Measurements from ENCODE around the gene BIVM.
A peak's percentile ranks its signal among the peaks of the same experiment; 100 is the strongest.
"Not testable (repeated sequence)": the region's sequence is repeated elsewhere in the genome, so short reads cannot be mapped to it uniquely, and the experiment has no call there.

Gene BIVM

GRCh38 chr13:102798581-102799425 lies at the start of gene BIVM, which contains the start of gene POGLUT2:
Gene BIVM, plus strand, starts transcription at chr13:102799119. Its CDS starts 8,149 bp downstream, at chr13:102807268.
Gene POGLUT2, minus strand, starts transcription at chr13:102798976. Its CDS starts 306 bp downstream, at chr13:102798670.
- peak; percentile 91 to 92 for DNase-seq

GRCh38 chr13:102751886-102752285 lies 47.0 kb upstream of the BIVM start:
- DNase-seq, result no peak

DNA sequence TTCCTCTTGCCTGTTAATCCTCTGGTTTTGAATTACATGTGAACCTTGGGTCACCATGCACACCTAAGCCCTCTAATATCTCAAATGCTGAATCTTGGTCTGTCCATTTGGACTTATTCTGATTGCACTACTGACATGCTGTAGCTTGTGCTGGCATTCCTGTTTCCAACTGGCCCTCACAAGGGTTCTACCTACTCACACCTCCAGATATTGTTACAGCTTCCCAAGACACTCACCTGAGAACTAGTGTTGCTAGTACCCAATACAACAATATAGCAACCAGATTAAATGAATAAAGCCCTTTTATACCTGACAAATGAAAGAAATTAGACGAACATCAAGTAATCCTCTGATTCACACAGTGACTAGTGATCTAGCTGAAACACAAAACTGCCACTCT lies 41.9 kb upstream of the BIVM start:
- DNase-seq, result no peak

GRCh38 chr13:102758842-102759241 lies 40.1 kb upstream of the BIVM start:
- no peak for DNase-seq

DNA sequence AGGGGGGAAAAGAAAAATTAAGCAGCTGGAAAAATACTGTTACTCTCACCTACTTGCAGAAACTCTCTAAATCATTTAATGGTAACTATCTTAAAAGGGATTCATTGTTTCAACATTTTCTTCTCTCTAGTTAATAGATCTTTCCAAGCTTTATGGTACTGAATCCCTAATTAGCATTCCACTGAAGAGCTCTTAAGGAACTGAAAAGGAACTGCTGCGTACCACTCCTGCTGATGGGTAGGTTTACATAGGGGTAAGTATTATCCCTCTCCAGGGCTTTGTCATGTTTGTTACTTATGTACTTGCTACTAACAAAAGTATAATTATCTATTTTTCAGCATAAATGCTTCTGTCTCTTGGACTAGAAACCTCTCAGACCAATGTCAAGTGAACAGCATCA lies 37.8 kb upstream of the BIVM start:
- no peak for DNase-seq

- DNase-seq, result no peak
These were observed 35.2 kb upstream of the BIVM start for GRCh38 chr13:102763741-102764140.

DNA sequence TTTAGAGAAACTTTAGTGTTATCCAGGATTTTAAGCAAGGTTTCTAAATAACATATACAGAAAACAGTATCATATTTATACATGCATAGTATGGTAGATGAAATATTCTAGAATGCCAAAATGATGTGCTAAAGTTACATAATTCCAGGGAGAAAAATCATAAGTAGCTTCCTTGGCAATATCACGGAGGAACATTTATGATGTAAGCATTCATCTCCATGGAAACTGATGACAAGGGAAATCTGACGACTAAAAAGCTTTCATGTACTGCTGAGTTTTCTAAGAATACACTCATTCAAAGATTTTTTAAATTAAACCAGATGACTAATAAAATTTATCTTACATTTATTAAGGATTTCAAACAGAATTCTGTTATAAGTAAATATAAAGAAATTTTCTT lies 30.0 kb upstream of the BIVM start:
- no peak for DNase-seq

- DNase-seq, result no peak
These were observed 29.2 kb upstream of the BIVM start for GRCh38 chr13:102769679-102770078.

DNA sequence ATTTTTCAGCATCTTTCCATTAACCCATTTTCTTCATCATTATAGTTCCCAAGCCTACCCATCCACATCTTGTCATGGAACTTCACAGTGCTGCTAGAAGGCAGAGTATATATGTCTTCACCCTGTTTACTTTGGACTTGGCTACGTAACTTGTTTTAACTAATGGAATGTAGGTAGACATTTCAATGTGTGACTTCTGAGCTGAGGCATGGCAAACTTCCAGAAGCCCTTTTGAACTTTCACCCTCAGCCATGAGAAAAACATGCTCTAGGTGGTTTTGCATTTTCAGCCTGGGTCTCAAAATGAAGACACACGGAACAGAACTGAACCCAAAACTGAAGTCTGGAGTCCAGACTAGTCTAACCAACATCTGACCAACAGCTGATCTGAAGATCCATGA lies 28.5 kb upstream of the BIVM start:
- no peak for DNase-seq

DNA sequence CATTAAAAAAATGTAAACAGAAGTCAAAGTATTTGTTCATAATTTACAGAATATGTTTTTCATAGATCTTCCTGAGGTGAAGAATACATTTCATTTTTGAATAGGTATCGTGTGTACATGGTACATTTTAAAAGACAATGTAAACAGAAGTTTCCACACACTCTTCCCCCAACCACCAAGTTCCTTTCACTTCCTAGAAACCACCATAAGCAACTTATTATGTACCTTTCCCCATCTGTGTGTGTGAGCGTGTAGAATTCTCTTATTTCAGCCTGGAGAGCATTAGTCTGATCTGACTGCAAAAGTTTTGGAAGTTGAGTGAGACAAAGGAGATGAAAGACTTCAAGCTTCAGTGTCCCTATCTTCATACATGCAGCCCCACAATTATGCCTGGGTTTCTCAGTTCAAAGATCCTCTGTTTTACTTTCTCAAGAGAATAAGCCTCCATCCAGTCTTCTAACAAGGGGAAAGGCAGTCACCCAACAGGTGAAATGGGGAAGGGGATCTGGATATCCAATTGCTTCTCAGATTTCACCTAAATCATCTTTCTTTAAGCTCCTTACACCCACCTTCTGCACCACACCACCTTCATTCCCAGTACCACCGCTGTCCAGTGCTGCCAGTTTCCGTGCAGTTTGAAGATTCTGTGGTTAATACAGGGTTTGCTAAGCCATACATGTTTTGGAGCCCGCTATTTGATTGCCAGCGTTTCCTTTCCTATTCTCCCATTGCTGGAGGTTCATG lies 27.4 kb upstream of the BIVM start:
- peak; percentile 15 for DNase-seq

DNA sequence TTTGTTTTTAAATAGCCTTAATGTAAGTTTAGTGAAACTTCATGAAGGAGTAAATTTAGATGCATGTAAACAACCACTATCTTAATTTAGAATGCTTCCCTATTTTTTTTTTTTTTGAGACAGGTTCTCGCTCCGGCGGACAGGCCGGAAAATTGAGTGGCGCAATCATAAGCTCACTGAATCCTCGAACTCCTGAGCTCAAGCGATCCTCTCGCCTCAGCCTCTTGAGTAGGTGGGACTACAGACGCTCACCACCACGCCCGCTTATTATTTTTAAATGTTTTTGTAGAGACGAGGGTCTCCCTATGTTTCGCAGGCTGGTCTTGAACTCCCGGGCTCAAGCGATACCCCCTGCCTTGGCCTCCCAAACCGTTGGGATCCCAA lies 26.9 kb upstream of the BIVM start:
- DNase-seq, result no peak

GRCh38 chr13:102773441-102774213 lies 25.3 kb upstream of the BIVM start, which contains the start of gene TEX30:
Gene TEX30, minus strand, starts transcription at chr13:102773786. Its CDS starts 3,760 bp downstream, at chr13:102770026.
- DNase-seq, result peak; percentile 76 to 83

GRCh38 chr13:102774214-102774568 lies 24.7 kb upstream of the BIVM start:
- DNase-seq, result no peak

DNA sequence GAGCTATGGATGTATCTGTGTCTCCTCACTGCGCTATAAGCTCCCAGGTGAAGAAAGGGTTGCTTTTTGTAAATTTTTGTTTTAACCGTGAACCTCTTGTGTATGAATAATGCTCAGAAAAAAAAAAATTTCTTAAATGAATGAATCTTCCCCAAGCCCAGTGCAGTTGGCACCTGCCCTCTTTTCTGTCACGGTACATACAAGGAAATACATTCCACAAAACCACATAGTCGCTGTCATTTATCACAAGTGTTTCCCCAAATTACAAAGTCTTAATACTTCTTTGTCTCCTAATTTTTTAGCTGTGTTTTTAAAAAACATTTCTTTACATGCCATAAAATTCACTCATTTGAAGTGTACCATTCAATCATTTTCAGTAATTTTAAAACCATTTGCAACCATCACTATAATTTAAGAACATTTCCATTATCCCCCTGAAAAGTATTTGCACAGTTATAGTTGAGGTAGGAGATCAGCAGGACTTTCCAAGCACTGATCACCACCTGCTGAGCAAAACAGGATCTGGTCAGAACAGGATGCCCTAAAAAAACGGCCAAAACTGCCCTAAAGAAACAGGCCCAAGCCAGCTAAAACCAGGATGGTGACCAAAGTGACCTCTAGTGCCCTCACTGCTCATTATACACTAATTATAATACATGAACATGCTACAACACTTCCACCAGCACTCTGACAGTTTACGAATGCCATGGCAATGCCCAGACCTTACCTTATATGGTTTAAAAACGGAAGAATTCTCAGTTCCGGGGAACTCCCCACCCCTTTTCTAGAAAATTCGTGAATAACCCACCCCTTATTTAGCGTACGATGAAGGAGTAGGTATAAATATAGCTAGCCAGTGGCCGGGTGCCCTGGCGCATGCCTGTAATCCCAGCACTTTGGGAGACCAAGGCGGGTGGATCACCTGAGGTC lies 24.1 kb upstream of the BIVM start:
- DNase-seq, result no peak

- no peak for DNase-seq
These were observed 22.6 kb upstream of the BIVM start for GRCh38 chr13:102776271-102776670.

DNA sequence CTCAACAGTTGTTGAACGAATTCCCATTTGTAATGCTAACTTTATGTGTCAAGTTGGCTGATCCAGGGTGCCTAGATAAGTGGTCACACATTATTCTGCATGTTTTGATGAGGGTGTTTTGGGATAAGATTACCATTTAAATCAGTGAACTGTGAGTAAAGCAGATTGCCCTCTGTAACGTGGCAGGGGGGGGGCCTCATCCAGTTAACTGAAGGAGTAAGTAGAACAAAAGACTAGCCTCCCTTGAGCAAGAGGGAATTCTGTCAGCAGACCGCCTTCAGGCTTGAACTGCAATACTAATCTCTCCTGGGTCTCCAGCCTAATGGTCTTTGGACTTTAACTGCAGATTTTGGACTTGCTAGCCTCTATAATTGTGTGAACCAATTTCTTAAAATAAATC lies 21.2 kb upstream of the BIVM start:
- DNase-seq, result no peak

GRCh38 chr13:102779436-102780159 lies 19.3 kb upstream of the BIVM start:
- DNase-seq, result peak; percentile 88 to 89

- DNase-seq, result not testable (repeated sequence)
These were observed 18.3 kb upstream of the BIVM start for GRCh38 chr13:102780656-102781055.

GRCh38 chr13:102781591-102781990 lies 17.3 kb upstream of the BIVM start:
- no peak for DNase-seq

DNA sequence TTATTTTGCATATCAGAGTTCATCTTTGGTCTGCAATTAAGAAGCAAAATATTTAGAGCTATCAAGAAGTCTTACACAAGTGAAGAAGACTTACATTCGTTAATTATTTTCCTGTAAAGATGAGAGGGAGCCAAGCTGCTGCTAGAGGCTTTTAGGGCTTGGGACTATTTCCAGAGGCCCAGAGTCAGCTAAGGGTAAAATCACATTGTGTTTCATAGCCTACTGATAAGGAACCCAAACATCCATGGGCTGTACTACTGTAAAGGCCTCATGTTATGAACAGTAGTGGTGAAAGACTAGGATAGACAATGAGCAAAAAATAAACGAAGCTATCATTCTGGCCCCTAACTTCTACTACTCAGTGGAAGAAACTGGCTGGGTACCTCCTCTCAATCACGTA lies 14.4 kb upstream of the BIVM start:
- no peak for DNase-seq

GRCh38 chr13:102788683-102789082 lies 10.2 kb upstream of the BIVM start:
- no peak for DNase-seq
